Osteoblast (primary cell): ENCODE measurements around the gene DENND4A. TPM values are rescaled to one million over a fixed set of nuclear protein-coding genes. Genes with fewer than 3 reads are reported as not detected.

Experiments used
- DNase-seq: peaks from one replicate; pipeline ENCODE4 v3.0.0; 2011; ENCODE audit warnings: low spot score, mixed read lengths; ENCODE audit not compliant: insufficient read length; ENCODE audit errors: missing footprints
- H2AFZ ChIP-seq: 2 replicates; pipeline ENCODE4 v1.6.0; 2011; ENCODE audit warnings: mild to moderate bottlenecking, low read length
- H3K27ac ChIP-seq: 2 replicates; pipeline ENCODE4 v1.5.1; 2011; ENCODE audit warnings: mild to moderate bottlenecking, low read depth, low read length, moderate library complexity
- H3K27me3 ChIP-seq: 2 replicates; pipeline ENCODE4 v1.6.0; 2012; ENCODE audit warnings: mild to moderate bottlenecking, control low read depth, inconsistent platforms, low read length, moderate library complexity; ENCODE audit not compliant: insufficient read depth
- H3K36me3 ChIP-seq: 2 replicates; pipeline ENCODE4 v1.5.1; 2011; ENCODE audit warnings: mild to moderate bottlenecking, low read length, control low read depth, moderate library complexity; ENCODE audit not compliant: insufficient read depth
- H3K4me1 ChIP-seq: 2 replicates; pipeline ENCODE4 v1.5.1; 2011; ENCODE audit warnings: mild to moderate bottlenecking, low read length, control low read depth, moderate library complexity; ENCODE audit not compliant: insufficient read depth
- H3K4me2 ChIP-seq: 2 replicates; pipeline ENCODE4 v1.6.0; 2011; ENCODE audit warnings: mild to moderate bottlenecking, low read length; ENCODE audit not compliant: insufficient read depth
- H3K4me3 ChIP-seq: fragments of 200-600 bp; sonication (generic); 3 replicates; pipeline ENCODE4 v1.5.1; 2012; ENCODE audit warnings: mild to moderate bottlenecking, low read length, inconsistent platforms; ENCODE audit not compliant: insufficient read depth
- H3K79me2 ChIP-seq: 2 replicates; pipeline ENCODE4 v1.6.0; 2012; ENCODE audit warnings: mild to moderate bottlenecking, low read length, control low read depth, inconsistent platforms; ENCODE audit not compliant: insufficient read depth
- H3K9me3 ChIP-seq: 2 replicates; pipeline ENCODE4 v1.5.1; 2011; ENCODE audit warnings: low read depth, low read length, control low read depth
- H4K20me1 ChIP-seq: 2 replicates; pipeline ENCODE4 v1.6.0; 2012; ENCODE audit warnings: mild to moderate bottlenecking, low read length, control low read depth; ENCODE audit not compliant: insufficient read depth
- total RNA-seq: library from RNA; depleted of rRNA; stranded (reverse); fragments of >200 nt; gene quantifications from 2 replicates; pipeline ENCODE4 v1.2.3, GENCODE V29; 2012
- TF ChIP-seq, protein P1 (sequence below): IDR thresholded peaks from 2 replicates; pipeline ENCODE4 v1.5.1; 2011; ENCODE audit warnings: mild to moderate bottlenecking, low read depth, low read length, moderate library complexity; ENCODE audit errors: extremely low read depth

The DENND4A gene
- total RNA-seq, 1 donor: 30.4 TPM

DNA sequence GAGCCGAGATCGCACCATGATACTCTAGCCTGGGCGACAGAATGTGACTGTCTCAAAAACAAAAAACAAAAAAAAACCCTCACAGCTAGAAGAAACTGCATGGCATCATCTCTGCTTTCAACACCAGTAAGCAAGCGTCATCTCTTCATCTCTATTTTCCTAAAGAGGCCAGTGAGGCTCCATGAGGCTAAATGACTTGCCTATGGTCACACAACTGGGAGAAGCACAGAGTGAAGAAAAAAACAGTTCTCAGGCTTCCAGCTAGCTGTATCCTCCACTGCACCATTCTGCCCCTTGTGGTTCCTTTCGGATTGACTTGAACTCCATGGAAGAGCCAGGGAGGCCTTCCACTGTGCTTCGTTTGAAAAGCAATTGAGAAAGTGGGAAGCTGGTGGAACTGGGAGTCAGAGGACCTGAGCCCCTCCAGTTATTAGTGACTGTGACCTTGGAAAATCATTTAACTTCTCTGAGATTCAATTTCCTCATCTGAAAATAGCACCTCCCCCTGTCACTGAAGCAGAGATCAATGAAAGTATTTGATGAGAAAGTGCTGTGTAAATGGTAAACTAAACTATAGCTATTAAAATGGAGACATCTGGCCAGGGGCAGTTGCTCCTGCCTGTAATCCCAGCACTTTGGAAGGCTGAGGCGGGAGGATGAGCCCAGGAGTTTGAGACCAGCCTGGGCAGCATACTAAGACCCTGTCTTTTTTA is 32.1 kb upstream of the DENND4A start:
- Histone ChIP-seq H3K36me3 (no peaks in the 10 kb centered on the region), H3K4me2 (no peak overlapping the region), H3K4me1 (peaks cover 8% of the 10 kb centered on the region), H4K20me1 (no peaks in the 10 kb centered on the region), H3K27me3 (no peaks in the 10 kb centered on the region), H3K27ac (no peak overlapping the region), H3K9me3 (no peaks in the 10 kb centered on the region), H3K4me3 (no peak overlapping the region), H3K79me2 (no peaks in the 10 kb centered on the region), H2AFZ (peak overlapping the region; percentile 75)
- peak; percentile 29 for DNase-seq
- TF ChIP-seq, protein P1, sequence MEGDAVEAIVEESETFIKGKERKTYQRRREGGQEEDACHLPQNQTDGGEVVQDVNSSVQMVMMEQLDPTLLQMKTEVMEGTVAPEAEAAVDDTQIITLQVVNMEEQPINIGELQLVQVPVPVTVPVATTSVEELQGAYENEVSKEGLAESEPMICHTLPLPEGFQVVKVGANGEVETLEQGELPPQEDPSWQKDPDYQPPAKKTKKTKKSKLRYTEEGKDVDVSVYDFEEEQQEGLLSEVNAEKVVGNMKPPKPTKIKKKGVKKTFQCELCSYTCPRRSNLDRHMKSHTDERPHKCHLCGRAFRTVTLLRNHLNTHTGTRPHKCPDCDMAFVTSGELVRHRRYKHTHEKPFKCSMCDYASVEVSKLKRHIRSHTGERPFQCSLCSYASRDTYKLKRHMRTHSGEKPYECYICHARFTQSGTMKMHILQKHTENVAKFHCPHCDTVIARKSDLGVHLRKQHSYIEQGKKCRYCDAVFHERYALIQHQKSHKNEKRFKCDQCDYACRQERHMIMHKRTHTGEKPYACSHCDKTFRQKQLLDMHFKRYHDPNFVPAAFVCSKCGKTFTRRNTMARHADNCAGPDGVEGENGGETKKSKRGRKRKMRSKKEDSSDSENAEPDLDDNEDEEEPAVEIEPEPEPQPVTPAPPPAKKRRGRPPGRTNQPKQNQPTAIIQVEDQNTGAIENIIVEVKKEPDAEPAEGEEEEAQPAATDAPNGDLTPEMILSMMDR: peak; percentile 78

DNA sequence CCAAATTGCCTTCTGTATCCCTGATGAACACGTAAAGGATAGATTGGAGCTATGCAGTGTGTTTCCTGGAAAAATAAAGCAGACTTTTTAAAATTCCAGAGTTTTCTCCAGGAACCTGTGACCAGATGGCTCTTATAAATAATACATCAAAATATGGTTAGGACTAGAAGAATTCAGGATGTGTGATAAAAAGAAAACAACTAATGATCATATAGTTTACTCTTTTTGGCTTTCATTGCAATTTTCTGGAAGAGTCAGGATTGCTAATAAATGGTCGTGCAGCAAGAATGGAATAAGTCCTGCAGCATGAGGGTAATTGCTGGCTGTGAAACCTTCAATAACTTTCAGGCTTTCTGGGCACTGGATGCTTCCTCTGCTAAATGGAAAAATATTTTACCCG is 30.2 kb upstream of the DENND4A start:
- TF ChIP-seq, protein P1: no peak
- Histone ChIP-seq H4K20me1 (no peaks in the 10 kb centered on the region), H3K36me3 (no peaks in the 10 kb centered on the region), H3K4me3 (no peak overlapping the region), H3K4me1 (peaks cover 8% of the 10 kb centered on the region), H3K27ac (no peak overlapping the region), H2AFZ (no peak overlapping the region), H3K27me3 (no peaks in the 10 kb centered on the region), H3K9me3 (no peaks in the 10 kb centered on the region), H3K79me2 (no peaks in the 10 kb centered on the region), H3K4me2 (no peak overlapping the region)
- DNase-seq: no peak

DNA sequence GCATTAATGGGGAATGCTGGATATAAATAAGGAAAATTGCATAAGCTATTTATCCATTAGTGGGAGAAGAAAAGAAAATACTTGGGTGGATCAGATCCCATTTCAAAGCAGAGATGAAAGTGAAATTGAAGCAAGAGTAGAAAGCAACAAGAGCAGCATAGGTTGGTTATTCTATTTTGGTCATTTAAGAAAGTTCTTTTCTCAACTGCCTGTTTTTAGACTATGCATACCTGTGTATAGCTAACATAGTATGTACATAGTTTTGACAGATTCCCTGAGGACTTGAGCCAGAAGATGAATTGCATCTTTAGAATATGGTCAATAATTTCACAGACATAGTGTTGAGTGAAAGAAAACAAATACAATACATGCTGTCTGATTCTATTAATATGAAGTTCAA is 29.0 kb upstream of the DENND4A start:
- H3K9me3 ChIP-seq: no peaks in the 10 kb centered on the region
- H3K36me3 ChIP-seq: no peaks in the 10 kb centered on the region
- no peak overlapping the region for H3K4me2 ChIP-seq
- DNase-seq: peak; percentile 26
- no peak overlapping the region for H3K4me3 ChIP-seq
- H3K4me1 ChIP-seq: peaks cover 8% of the 10 kb centered on the region
- no peak overlapping the region for H3K27ac ChIP-seq
- no peaks in the 10 kb centered on the region for H4K20me1 ChIP-seq
- H2AFZ ChIP-seq: no peak overlapping the region
- no peaks in the 10 kb centered on the region for H3K79me2 ChIP-seq
- TF ChIP-seq, protein P1: no peak
- no peaks in the 10 kb centered on the region for H3K27me3 ChIP-seq

DNA sequence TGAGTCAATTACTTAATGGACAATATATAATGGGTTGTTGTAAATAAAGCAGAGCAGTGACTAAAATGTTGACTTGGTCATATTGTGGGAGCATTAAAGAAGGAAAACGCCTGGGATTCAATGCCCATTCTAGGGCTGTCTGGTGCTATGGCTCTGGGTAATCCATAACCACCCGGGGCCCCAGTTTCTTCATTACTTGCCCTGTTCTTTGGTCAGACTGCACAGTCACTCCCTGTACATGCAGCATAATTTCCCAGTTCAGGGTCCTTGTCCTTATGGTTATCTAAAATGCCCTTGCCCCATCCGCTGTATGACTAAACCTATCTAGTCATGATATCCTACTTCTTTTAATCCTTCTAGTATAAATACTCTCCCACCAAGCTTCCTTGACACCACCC is 27.5 kb upstream of the DENND4A start:
- no peak overlapping the region for H3K4me3 ChIP-seq
- H3K27me3 ChIP-seq: no peaks in the 10 kb centered on the region
- no peaks in the 10 kb centered on the region for H3K9me3 ChIP-seq
- no peak overlapping the region for H2AFZ ChIP-seq
- no peaks in the 10 kb centered on the region for H3K36me3 ChIP-seq
- H3K4me2 ChIP-seq: no peak overlapping the region
- no peak for DNase-seq
- H3K27ac ChIP-seq: no peak overlapping the region
- peaks cover 4% of the 10 kb centered on the region for H3K4me1 ChIP-seq
- H4K20me1 ChIP-seq: no peaks in the 10 kb centered on the region
- TF ChIP-seq, protein P1: no peak
- no peaks in the 10 kb centered on the region for H3K79me2 ChIP-seq
